ENCODE data around the gene CETP.

DNA sequence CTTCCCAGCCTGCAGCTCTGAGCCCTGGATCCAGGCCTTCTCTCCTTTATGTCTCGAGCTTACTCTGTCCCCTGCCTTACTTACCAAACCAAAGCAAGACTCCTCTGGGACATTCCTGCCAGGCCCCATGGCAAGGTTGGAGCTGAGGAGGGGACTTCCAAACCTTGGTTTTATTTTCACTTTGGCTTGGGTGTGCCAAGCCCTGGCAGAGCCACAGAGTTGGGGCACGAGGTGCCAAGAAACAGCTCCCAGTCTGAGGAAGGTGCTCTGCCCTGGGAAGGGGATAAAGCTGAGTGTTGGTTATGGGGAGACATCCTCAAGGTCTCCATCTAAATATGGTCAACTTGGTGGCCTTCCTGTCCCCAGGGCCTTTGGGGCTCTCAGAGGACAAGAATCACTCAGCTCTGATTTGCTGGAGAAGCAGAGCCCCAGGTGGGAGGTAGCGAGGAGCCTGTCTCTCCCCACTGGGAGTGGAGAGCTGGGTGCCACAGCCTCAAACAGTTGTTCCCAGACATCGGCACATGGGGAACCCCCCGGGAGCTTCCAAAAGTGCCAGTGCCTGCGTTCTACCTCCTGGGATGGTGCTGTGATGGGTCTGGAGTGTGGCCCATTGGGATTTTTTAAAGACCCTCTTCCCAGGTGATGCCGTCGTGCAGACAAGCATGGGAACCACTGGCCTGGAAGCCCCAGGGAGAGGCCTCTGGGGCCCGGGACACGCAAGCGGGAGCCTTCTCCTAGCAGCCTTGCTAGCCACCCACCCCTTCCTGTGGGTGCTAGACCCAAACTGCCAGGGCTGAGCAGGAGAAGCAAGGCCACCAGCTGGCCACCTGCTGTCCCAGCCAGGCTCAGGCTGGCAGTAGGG, 37.9 kb downstream of the CETP start:
- TF ChIP-seq POLR2A (IDR thresholded peaks at IDR 0.05), result no peak
- TF ChIP-seq, protein P1, sequence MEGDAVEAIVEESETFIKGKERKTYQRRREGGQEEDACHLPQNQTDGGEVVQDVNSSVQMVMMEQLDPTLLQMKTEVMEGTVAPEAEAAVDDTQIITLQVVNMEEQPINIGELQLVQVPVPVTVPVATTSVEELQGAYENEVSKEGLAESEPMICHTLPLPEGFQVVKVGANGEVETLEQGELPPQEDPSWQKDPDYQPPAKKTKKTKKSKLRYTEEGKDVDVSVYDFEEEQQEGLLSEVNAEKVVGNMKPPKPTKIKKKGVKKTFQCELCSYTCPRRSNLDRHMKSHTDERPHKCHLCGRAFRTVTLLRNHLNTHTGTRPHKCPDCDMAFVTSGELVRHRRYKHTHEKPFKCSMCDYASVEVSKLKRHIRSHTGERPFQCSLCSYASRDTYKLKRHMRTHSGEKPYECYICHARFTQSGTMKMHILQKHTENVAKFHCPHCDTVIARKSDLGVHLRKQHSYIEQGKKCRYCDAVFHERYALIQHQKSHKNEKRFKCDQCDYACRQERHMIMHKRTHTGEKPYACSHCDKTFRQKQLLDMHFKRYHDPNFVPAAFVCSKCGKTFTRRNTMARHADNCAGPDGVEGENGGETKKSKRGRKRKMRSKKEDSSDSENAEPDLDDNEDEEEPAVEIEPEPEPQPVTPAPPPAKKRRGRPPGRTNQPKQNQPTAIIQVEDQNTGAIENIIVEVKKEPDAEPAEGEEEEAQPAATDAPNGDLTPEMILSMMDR (IDR thresholded peaks at IDR 0.05), result no peak
- no peak for TF ChIP-seq POLR2AphosphoS5 (IDR thresholded peaks at IDR 0.05)

Measured in suprapubic skin (tissue), 4 donors.